H1 (cell line): ENCODE data around the gene RDH16.

ENCODE experiments used
- BCL11A ChIP-seq, 2 experiments: IDR thresholded peaks; one replicate each; pipeline ENCODE4 v1.6.1; 2011; ENCODE audit warnings: low read depth in 2 of 2, low read length in 2 of 2, mild to moderate bottlenecking in 2 of 2
- TAF1 ChIP-seq: IDR thresholded peaks from 2 replicates; pipeline ENCODE4 v1.6.1; 2011; ENCODE audit warnings: mild to moderate bottlenecking, low read depth, low read length

GRCh38 chr12:57000393-57000792 is 43.0 kb upstream of the RDH16 start:
- TF ChIP-seq BCL11A (IDR thresholded peaks at IDR 0.05; ENCODE audit: low read depth in 2 of 2, low read length in 2 of 2) (no peak), TAF1 (no peak)
